ENCODE data around the gene CDC42.

Gene CDC42

GRCh38 chr1:22111620-22112019 is 59.1 kb downstream of the CDC42 start:
- no peak for DNase-seq

- DNase-seq, result no peak
These were observed 60.0 kb downstream of the CDC42 start for GRCh38 chr1:22112554-22112953.

DNA sequence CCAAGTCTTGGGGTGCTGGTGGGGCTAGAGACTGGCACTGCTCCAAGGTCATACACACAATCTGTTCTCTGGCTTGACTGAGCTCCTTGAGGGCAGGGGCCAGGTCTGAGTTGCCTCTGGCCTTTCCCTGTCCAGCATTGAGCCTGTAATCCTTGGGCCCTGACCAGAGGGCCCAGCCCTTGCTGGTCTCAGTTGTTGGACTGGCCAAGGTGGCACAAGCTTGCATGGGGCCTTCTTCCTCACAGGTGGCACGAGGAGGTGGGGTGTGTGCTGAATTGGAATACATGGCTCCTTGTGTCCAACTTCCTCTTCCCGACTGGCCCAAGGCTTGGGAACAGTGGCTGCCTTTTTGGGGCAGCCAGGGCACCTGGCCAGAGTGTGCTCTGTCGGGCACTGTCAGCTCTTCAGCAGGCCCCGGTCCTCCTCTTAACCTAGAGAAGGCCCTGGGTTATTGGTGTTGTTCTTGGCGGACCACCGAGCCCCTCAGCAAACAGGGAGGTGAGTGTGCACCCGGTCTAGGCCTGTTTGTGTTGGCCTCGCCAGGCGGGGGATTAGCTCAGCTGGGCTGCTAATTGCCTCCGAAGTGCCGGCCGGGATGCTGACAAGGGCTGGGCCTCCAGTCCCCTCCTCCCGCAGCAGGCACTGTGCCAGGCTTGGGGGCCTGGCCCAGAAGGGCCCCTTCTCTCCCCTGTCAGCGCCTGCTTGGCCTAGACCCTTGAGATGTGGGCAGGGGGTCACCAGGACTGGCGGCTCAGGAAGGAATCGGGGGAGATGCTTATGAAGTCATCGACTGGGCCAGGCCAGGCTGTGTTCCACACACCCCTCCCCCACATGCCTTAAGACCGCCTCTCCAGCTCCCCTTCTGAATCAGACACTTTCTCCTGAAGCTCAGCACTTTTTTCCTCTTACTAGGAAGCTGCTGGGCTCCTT is 61.8 kb downstream of the CDC42 start:
- no peak for DNase-seq

DNA sequence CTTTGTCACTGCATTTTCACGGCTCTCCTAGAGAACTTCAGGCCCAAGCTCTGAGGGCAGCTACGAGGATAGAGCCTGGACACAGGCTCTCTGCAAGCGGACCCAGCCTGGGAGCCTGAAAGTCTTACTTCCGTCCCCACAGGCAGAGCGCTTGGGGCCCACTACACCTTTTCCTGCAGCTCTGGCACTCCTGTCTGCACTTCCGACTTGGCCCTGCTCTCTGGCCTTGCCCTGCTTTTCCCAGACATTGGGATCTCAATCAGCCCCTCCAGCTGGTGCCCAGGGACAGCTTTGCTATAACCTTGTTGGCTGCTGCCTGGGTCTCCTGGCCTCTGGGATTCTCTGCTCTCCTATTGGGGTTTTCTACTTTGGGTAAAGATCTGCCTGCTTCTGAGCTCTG is 62.8 kb downstream of the CDC42 start:
- DNase-seq, result no peak

DNA sequence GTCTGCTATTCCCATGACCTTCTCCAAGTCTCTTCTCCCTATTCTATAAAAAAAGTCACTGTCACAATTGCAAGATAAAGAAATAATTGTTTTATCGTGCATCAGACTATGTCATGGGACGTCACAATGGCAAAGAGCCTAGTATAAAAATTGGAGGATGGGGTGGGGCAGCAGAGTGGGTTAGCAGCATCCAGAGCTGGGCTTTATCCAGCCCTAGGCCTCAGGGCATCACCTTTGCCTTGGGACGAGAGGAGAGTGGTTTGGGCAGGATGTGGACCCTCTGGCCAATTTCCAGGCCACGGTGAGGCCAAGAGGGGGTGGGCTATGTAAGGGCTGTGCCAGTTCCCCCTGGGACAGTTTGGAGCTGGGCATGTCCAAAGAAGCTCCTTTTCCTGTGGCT is 64.7 kb downstream of the CDC42 start:
- DNase-seq, result no peak

DNA sequence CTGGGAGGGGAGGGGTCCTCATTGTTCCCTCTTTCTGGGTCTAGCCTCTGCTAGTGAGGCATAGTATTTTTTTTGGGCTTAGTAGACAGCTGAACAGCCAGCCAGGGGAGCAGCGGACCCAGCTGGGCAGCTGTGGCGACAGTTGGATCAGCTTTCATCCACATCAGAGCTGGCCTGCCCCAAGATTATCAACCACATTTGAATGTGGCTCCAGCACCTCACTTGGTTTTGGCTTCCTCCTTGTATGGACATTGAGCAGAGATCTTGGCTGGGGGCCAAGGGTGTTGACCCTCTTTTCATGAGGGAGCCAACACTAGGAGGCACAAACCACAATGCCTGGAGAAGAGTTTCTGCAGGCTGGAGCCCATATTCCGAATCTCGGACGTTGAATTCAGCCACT is 65.3 kb downstream of the CDC42 start:
- no peak for DNase-seq

DNA sequence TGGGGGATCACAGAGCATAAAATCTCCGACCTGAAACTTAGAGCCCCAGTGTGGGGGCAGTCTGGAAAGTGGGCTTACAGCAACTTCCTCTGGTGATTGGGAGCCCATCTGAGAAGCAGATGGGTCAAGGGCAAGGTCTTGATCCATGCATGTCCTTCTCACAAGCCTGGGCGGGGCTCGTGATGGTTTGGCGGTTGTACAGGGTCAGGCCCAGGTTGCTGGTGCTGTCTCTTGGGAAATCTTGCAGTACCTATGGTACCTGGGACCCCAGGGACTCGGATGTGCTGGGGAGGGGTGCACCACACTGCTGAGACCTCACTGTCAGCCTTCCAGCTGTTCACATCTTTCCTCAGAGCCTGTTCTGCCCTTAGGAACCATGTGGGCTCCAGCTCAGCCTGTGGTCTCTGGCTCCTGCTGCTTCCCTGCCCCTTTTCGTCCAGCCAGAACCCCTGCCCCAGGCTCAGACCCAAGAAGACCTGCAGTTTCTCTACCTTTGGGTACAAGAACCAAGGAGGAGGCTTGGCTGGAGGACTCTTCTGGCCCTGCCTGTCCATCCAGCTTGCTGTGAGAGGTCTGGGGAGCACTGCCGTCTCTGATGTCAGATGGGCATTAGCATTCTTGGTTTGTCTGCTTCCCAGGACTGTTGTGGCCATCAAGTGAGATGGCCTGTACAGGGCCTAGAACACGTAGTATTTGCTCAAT is 65.9 kb downstream of the CDC42 start:
- no peak for DNase-seq

DNA sequence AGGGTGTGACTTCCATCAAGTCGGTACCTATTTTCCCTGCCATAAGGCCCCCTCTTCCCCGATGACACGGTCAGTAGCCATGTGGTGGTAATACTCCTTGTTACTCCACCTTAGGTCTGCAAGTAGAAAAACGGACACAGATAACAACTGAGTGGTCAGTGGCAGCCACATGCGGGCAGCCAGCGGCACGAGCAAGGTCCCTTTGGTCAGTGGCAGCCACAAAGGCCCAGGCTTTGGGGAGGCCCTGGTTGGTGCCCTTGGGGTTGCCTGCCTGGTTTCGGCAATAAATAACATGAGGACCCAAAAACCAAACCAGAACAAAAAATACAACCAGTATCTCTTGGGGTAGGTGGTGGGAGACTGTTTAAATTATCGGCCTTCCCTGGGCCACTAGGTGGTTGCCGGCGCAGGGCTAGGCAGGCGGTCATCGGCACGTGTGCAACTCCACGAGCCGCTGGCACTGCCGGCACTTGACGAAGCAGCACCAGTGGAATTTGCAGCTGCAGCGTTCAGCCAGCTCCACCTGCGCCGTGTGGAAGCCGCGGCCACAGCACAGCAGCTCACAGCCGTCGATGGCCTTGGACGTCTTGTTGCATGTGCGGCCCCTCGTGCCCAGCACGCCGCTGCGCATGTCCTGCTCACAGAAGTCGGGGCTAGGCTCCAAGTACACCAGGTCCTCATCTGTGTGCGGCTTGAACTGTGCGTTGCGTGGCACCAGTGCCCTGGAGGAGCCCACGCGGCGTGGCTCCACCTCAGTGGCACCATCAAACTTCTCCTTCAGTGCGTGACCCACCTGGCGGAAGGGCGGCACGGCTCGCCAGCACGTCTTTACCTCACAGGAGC is 67.3 kb downstream of the CDC42 start:
- DNase-seq, result no peak

DNA sequence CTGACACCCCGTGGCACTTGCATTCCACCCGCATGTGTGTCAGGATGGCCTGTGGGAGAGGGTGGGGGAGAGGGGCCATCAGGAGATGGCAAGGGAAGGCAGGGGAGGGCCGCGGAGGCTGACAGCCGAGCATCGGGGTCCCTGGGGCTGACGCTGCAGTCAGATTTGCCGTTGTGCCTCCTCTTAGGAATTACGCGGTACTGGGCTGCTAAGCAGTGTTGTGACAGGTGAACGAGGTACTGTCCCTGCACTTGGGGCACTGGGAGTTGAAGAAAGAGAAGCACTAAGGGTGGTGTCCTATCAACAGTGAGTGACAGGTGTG is 67.9 kb downstream of the CDC42 start:
- no peak for DNase-seq

DNA sequence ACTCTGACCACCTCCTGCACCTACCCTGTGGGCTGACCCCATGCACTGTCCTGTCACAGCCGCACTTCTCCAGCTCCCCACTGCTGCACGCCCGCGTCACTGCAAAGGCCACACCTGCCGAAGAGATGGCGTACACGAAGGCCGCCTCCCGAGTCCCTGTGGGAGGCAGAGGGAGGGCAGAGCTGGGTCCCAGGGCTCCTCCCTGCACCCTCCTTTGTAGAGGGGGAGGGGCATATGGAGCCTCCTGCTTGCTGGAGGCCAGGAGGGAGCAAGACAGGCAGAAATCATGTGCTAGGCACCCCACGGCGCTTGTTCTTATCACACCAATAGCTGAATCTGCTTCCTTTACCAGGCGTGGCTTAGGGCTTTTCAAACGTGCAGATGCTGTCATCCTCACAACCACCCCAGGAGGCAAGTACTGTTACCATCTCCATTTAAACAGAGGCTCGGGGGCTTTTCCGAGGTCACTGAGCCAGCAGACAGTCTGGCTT is 69.0 kb downstream of the CDC42 start:
- no peak for DNase-seq

DNA sequence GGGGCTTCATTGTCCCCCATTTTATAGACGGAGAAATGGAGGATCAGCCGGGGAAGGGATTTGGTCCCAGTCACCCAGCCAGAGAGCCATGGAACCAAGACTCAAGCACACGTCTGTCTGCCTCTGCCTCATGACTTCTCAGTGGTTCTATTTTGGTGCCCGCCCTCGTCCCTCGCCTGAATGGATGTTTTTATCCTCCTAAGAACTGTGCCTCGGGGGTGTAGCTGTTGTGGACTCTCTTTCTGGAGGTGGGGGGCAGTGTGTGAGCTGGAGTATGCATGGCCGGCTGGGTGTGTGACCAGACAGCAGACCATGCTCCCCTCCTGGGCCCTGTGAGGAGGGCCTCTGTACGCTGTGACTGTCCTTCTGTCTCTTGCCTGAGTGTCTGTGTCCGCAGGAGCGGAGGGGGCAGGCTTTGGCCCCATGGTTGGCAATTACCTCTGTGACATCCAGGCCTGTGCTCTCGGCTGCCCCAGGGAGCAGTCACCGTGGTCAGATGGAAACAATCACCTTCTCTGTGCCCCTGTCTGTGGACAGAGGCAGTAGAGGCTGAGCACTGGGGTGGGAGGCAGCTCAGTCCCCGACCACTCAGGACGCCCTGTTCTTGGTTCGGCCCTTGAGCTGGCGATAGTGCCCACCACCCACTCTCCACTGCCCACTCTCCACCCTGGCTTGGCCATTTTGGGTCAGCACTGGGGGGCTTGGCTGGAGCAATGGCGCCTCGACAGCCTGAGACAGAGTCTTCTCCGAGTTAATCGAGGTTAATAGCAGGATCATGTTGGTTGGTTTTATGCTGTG is 70.0 kb downstream of the CDC42 start:
- no peak for DNase-seq

DNA sequence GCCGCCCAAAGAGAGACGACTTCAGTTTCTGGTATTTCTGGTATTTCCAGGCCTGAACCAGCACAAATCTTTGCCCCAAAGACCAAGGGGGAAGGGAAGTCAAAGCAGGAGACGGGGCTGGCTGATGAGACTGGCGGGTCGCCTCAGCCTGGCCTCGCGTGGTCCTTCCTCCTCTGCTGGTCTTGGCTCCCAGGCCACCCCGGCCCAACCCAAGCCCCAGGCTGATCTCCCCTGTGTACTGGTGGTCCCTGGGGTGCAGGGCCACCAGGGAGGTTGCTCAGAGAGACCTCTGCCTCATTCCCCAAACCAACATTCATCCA is 70.5 kb downstream of the CDC42 start:
- DNase-seq, result no peak

DNA sequence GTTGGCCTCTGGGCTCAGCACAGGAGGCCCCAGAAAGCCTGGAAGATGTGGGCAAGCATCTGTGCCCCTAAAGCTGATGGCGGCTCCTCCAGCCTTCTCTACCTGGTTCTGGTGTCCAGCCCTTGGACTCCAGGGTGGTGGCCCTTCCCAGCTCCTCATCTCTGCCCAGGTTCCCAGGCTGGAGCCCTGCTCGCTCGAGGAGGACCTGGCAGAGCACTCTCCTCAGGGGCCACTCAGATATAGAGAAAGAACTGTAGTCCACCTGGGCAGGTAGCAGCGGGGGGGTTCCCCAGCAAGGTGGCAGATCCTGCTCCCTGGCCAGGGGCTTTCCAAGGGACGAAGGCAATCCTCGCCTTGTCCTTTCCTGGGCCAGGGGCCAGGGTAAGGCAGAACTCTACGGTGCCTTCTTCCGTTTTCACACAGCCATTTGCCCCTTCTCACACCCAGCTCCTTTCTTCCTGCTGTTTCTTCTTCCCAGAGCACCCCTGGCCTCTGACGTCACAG is 71.4 kb downstream of the CDC42 start:
- DNase-seq, result no peak

DNA sequence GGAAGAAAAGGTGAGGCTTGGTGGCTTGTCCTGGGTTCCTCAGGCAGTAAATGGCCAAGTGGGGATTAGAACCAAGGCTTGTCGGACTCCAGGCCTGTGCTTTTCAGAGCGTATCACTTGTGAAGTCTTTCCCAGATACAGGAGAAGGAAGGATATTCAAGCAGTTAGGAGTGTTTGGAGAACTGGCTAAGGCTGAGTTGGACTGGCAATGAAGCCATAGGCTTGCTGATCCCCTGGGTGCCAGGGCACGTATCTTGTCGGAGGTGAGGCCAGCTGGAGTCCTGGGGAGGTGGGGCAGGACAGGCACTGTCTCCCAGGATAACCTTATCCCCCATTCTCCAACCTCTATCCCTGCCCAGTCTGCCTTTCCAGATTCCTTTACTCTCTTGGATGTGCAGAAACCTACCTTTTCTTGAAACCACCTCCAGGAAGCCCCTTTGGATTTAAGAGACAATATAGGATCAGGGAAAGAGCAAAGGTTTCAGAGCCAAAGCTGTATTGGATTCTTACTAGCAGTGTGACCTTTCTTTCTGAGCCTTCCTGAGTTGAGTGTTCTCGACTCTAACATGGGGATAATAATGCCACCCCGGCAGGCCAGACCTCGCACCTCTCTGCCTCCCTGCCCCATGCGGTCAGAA is 72.2 kb downstream of the CDC42 start:
- DNase-seq, result no peak

- DNase-seq, result no peak
These were observed 74.0 kb downstream of the CDC42 start for GRCh38 chr1:22126531-22126930.

- DNase-seq, result no peak
These were observed 74.7 kb downstream of the CDC42 start for GRCh38 chr1:22127248-22127647.

DNA sequence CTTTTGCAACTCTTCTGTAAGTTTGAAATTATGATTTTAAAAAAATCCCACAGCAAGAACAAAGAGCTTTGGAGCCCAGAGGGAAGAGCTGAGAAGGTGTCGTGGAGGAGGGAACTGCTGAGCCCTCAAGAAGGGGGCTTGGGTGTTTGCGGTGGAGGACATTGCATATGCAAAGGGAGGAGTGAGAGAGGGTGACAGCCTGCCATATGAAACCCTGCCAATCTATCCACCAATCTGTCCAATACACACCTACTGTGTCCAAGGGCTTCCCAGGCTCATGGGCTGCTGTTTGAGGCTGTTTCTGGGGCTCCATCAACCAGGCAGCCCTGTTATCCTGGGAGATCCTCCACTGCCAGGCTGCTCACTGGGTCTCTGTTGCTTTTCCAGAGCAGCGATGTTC is 75.2 kb downstream of the CDC42 start:
- no peak for DNase-seq

DNA sequence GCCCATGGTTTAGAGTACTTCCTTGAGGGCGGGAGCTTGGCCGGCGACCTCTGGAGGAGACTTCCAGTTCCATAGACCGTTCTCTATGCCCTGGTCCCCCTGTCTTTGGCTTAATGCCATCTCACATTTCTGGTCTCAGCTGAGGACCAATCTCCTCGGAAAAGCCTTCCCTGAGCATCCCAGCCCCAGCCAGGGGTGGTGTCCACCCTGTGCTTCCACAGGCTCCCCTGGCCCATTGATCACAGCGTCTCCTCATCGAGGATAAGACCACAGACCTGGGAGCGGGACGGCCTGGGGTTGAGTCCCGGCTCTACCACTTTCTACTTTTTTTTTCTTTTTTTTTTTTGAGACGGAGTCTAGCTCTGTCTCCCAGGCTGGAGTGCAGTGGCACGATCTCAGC is 75.9 kb downstream of the CDC42 start:
- no peak for DNase-seq

DNA sequence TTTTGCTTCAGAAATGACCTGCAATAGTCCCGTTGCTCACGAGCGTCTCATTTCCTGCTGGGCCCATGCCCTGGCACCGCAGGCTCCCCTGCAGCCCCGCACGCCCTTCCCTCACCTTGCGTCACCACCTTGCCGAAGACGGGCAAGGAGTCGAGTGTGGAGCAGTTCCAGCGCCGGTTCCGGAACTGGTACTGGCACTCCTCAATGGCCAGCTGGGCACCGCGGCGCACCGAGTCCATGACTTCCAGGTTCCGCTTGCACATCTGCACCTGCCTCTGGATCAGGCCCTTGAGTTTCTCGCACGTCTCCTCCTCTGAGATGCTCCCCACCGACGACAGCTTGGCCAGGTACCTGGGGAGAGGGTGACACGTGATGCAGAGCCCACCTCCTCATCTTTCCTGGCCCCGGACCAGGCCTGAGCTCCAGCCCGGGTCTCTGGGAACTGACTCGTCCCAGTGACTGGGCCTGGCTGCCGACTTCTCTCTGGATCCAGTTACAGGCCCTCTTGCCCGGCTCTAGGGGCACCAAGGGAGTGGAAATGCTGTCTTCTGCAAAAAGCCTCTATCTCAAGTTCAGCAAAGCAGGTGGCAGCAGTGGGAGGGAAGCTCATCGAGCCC is 77.1 kb downstream of the CDC42 start:
- DNase-seq, result no peak

- DNase-seq, result no peak
These were observed 78.6 kb downstream of the CDC42 start for GRCh38 chr1:22131062-22131461.

- DNase-seq, result no peak
These were observed 79.5 kb downstream of the CDC42 start for GRCh38 chr1:22131875-22132486.
